Activated naive CD4-positive, alpha-beta T cell treated with anti-CD3 and anti-CD28 coated beads, Interleukin-2, amount 50 U/mL, for 72 hours (primary cell): ENCODE measurements around the gene SEMG2. TPM values are rescaled to one million over a fixed set of nuclear protein-coding genes. Genes with fewer than 3 reads are reported as not detected.

Source experiments
- ATAC-seq, 2 donors: fragments of 150-1000 bp; cut with Tn5 transposase; 2 replicates each; pipeline ENCODE4 v1.10.0; 2021; ENCODE audit warnings: mild to moderate bottlenecking in 2 of 2, moderate library complexity in 2 of 2
- DNase-seq, 2 donors: peaks; one replicate each; pipeline ENCODE4 v3.0.0; 2021 to 2022; ENCODE audit warnings: low spot score in 2 of 2
- H3K27ac Mint-ChIP-seq, 2 donors: one replicate each; pipeline ENCODE4 v1.8.0; 2022; ENCODE audit warnings: mild to moderate bottlenecking in 2 of 2, mixed read lengths in 2 of 2
- H3K36me3 Mint-ChIP-seq, 2 donors: one replicate each; pipeline ENCODE4 v1.8.0; 2022; ENCODE audit warnings: mixed read lengths in 2 of 2
- H3K9me3 Mint-ChIP-seq, 2 donors: one replicate each; pipeline ENCODE4 v1.8.0; 2022; ENCODE audit warnings: mixed read lengths in 2 of 2
- total RNA-seq, 2 donors: library from RNA; stranded (reverse); gene quantifications; one replicate each; pipeline ENCODE4 v1.2.3, GENCODE V29; 2022

The SEMG2 gene
- total RNA-seq, 2 donors from 2014 or later: not detected

- Mint-ChIP-seq H3K36me3 (no peaks in the 10 kb centered on the region), H3K9me3 (no peaks in the 10 kb centered on the region)
- DNase-seq: no peak
Observed at GRCh38 chr20:45258664-45259063, 37.5 kb downstream of the SEMG2 start.

GRCh38 chr20:45263556-45264266 is 42.5 kb downstream of the SEMG2 start:
- Mint-ChIP-seq H3K27ac (no peak overlapping the region), H3K9me3 (no peaks in the 10 kb centered on the region), H3K36me3 (no peaks in the 10 kb centered on the region)
- ATAC-seq (no peak), DNase-seq (no peak)

More at GRCh38 chr20:45258664-45259063, 37.5 kb downstream of the SEMG2 start:
- no peak for ATAC-seq
- H3K27ac Mint-ChIP-seq: no peak overlapping the region

- no peaks in the 10 kb centered on the region for H3K36me3 Mint-ChIP-seq
- DNase-seq (no peak), ATAC-seq (no peak)
- no peak overlapping the region for H3K27ac Mint-ChIP-seq
- no peaks in the 10 kb centered on the region for H3K9me3 Mint-ChIP-seq
Observed at GRCh38 chr20:45266977-45267376, 45.8 kb downstream of the SEMG2 start.

DNA sequence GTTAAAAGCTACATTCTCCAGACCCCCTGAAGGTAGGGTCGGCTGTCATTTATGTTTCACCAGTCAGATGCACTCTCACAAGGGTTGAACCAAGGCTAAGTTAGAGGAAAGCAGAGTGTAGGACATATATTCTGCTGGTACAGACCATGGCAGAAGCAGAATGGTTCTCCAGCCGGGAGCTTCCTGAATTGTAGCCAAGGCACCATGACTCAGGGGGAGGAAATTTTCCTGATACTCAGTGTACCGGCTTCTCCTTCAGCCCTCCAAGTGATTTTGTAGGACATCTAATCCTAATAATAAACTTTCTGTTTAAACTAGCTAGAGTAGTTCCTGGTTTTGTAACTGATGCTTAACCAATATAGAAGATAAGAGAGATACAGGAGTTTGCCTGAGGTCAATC is 47.4 kb downstream of the SEMG2 start:
- Mint-ChIP-seq H3K9me3 (no peaks in the 10 kb centered on the region), H3K36me3 (no peaks in the 10 kb centered on the region), H3K27ac (no peak overlapping the region)
- no peak for ATAC-seq
- no peak for DNase-seq

- Mint-ChIP-seq H3K27ac (no peak overlapping the region), H3K36me3 (no peaks in the 10 kb centered on the region), H3K9me3 (no peaks in the 10 kb centered on the region)
- DNase-seq (no peak), ATAC-seq (no peak)
Observed at GRCh38 chr20:45269056-45269455, 47.9 kb downstream of the SEMG2 start.

- DNase-seq (no peak), ATAC-seq (no peak)
- no peak overlapping the region for H3K27ac Mint-ChIP-seq
- no peaks in the 10 kb centered on the region for H3K9me3 Mint-ChIP-seq
- no peaks in the 10 kb centered on the region for H3K36me3 Mint-ChIP-seq
Observed at GRCh38 chr20:45269754-45270270, 48.6 kb downstream of the SEMG2 start.

Other genes starting within 250 kb of the SEMG2 start
- gene KCNS1, start 120.2 kb upstream of the SEMG2 start, total RNA-seq: under 1 TPM in 1 of 2 donors, not detected in 1; 0.70 TPM
- not detected for gene WFDC5, start 106.2 kb upstream of the SEMG2 start, total RNA-seq
- gene WFDC12, start 96.9 kb upstream of the SEMG2 start, total RNA-seq: not detected
- not detected for gene PI3, start 46.5 kb upstream of the SEMG2 start, total RNA-seq
- gene SEMG1, start 14.3 kb upstream of the SEMG2 start, total RNA-seq: not detected
- gene SLPI, start 33.2 kb downstream of the SEMG2 start, total RNA-seq: not detected
- not detected for gene RBPJL, start 85.5 kb downstream of the SEMG2 start, total RNA-seq
- 1 to 10 TPM in 1 of 2 donors, under 1 TPM in 1; 0.11 to 1.4 TPM for gene MATN4, start 86.9 kb downstream of the SEMG2 start, total RNA-seq
- 10 to 100 TPM; 23.5 to 33.0 TPM for gene SDC4, start 127.1 kb downstream of the SEMG2 start, total RNA-seq
- 10 to 100 TPM; 28.0 to 33.3 TPM for gene SYS1, start 141.8 kb downstream of the SEMG2 start, total RNA-seq
- under 1 TPM; 0.16 to 0.45 TPM for gene TP53TG5, start 157.0 kb downstream of the SEMG2 start, total RNA-seq
- 10 to 100 TPM; 22.7 to 50.9 TPM for gene DBNDD2, start 186.9 kb downstream of the SEMG2 start, total RNA-seq
- 10 to 100 TPM; 45.0 to 59.1 TPM for gene PIGT, start 194.8 kb downstream of the SEMG2 start, total RNA-seq
- gene WFDC2, start 248.4 kb downstream of the SEMG2 start, total RNA-seq: 1 to 10 TPM; 1.2 to 2.5 TPM